OCI-LY3 (cell line): ENCODE results near the gene DOCK2.

ENCODE experiments used
- H2AFZ ChIP-seq: fragments of 200-600, 300-600 bp; shearing (Covaris generic); 2 replicates; pipeline ENCODE4 v1.6.0; 2014; ENCODE audit warnings: antibody characterized with exemption, low read depth, low read length
- H3K27ac ChIP-seq: fragments of 200-600, 300-600 bp; sonication (generic); 2 replicates; pipeline ENCODE4 v1.5.1; 2014; ENCODE audit warnings: mild to moderate bottlenecking, low read length, moderate library complexity, mixed read lengths
- H3K27me3 ChIP-seq: fragments of 200-600, 300-600 bp; sonication (generic); 2 replicates; pipeline ENCODE4 v1.6.1; 2014; ENCODE audit warnings: low read depth, low read length, mixed read lengths
- H3K36me3 ChIP-seq: fragments of 200-600, 300-600 bp; sonication (generic); replicated peaks from 2 replicates; pipeline ENCODE3; 2014; ENCODE audit warnings: low read depth, low read length, mixed read lengths
- H3K4me1 ChIP-seq: fragments of 300-600, 200-600 bp; sonication (generic); 2 replicates; pipeline ENCODE4 v1.6.1; 2014; ENCODE audit warnings: low read length, mixed read lengths
- H3K4me2 ChIP-seq: fragments of 200-600, 300-600 bp; sonication (generic); 2 replicates; pipeline ENCODE4 v1.6.1; 2014; ENCODE audit warnings: low read length, mixed read lengths
- H3K4me3 ChIP-seq: fragments of 300-600, 200-600 bp; sonication (generic); 2 replicates; pipeline ENCODE4 v1.5.1; 2014; ENCODE audit warnings: antibody characterized with exemption, mild to moderate bottlenecking, low read length, moderate library complexity
- H3K79me2 ChIP-seq: fragments of 300-600, 200-600 bp; shearing (Covaris generic); 2 replicates; pipeline ENCODE4 v1.6.1; 2014; ENCODE audit warnings: mild to moderate bottlenecking, low read length, mixed read lengths
- H3K9ac ChIP-seq: fragments of 300-600, 200-600 bp; shearing (Covaris generic); 2 replicates; pipeline ENCODE4 v1.6.0; 2014; ENCODE audit warnings: mild to moderate bottlenecking, low read length, moderate library complexity
- H3K9me3 ChIP-seq: fragments of 200-600, 300-600 bp; shearing (Covaris generic); 2 replicates; pipeline ENCODE4 v1.6.1; 2014; ENCODE audit warnings: low read length, mixed read lengths; ENCODE audit not compliant: insufficient read depth
- H4K20me1 ChIP-seq: fragments of 200-600, 300-600 bp; sonication (generic); 2 replicates; pipeline ENCODE4 v1.6.1; 2016; ENCODE audit warnings: low read length, mixed read lengths; ENCODE audit not compliant: insufficient read depth
- EZH2phosphoT487 ChIP-seq: fragments of 200-600 bp; shearing (Covaris generic); IDR thresholded peaks from 2 replicates; pipeline ENCODE4 v1.6.1; 2018; ENCODE audit warnings: antibody characterized with exemption, mixed run types, low read depth
- TF ChIP-seq, protein P1 (sequence below): fragments of 200-600, 300-600 bp; sonication (generic); IDR thresholded peaks from 2 replicates; pipeline ENCODE4 v1.5.1; 2014; ENCODE audit warnings: antibody characterized with exemption, low read length, low read depth

DOCK2 gene

DNA sequence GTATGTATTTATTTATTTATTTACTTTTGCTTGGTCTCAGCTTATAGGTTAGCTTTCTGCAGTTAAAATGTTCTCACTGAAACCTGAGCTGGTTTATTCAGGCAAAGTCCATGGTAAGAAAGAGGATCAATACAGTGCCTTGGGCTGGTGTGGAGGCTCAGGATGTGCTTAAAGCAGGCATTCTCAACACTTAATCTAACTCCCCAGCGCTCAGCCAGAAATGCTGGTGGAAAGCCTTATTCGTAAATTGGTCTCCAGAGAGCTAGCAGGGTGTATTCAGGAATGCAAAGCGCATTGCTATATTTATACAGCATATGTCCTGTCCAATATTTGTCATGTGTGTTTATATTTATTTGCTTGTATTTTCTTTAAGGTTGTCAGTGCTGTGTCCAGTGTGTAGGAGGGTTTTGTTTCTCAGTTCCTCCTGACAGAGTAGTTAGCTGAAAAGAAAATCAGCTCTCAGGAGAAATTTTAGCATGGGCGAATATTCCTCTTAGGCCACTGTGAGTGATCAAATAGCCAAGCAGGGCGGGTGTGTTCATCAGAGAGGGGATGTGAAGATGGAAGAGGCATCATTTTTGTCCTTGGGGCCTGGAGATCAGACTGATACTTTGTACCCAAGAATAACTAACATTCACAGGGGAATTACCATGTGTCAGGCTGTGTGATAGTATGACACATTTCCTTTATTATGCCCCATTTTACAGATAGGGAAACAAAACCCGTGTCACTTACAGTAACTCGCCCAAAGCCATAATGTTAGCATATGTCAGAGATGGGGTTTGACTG, 65.8 kb downstream of the DOCK2 start:
- Histone ChIP-seq H3K9ac (no peak overlapping the region), H3K79me2 (peaks cover 3% of the 10 kb centered on the region; the same call in 1 of the 2 replicates), H3K9me3 (no peaks in the 10 kb centered on the region), H4K20me1 (peaks cover 9% of the 10 kb centered on the region), H3K4me3 (no peak overlapping the region), H3K27ac (peak overlapping the region; percentile 49), H2AFZ (no peak overlapping the region), H3K36me3 (peaks cover 66% of the 10 kb centered on the region), H3K4me2 (peak overlapping the region; percentile 37), H3K4me1 (peaks cover 24% of the 10 kb centered on the region), H3K27me3 (no peaks in the 10 kb centered on the region)
- TF ChIP-seq, protein P1, sequence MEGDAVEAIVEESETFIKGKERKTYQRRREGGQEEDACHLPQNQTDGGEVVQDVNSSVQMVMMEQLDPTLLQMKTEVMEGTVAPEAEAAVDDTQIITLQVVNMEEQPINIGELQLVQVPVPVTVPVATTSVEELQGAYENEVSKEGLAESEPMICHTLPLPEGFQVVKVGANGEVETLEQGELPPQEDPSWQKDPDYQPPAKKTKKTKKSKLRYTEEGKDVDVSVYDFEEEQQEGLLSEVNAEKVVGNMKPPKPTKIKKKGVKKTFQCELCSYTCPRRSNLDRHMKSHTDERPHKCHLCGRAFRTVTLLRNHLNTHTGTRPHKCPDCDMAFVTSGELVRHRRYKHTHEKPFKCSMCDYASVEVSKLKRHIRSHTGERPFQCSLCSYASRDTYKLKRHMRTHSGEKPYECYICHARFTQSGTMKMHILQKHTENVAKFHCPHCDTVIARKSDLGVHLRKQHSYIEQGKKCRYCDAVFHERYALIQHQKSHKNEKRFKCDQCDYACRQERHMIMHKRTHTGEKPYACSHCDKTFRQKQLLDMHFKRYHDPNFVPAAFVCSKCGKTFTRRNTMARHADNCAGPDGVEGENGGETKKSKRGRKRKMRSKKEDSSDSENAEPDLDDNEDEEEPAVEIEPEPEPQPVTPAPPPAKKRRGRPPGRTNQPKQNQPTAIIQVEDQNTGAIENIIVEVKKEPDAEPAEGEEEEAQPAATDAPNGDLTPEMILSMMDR: no peak
- no peak for TF ChIP-seq EZH2phosphoT487

DNA sequence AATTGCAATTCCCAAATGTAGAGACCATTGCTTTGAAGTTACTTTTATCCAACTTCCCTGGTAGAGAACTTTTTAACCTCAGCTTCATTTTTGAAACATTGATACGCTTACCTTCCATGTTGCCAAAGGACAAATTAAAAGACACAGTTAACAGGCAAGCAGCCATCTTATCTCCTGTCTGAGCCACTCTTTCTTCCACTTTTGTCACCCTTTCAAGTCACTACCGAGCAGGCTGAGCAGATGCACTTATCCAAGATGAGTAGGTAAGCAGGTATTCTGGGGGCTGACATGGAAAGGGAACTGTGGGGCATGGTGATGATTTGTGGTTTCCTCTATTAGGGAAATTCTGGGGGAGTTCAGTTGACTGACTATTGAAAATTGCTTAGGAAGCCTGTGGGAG, 66.7 kb downstream of the DOCK2 start:
- Histone ChIP-seq H3K36me3 (peaks cover 64% of the 10 kb centered on the region), H3K79me2 (peaks cover 3% of the 10 kb centered on the region; the same call in 1 of the 2 replicates), H3K9ac (no peak overlapping the region), H2AFZ (no peak overlapping the region), H3K27me3 (no peaks in the 10 kb centered on the region), H3K4me2 (no peak overlapping the region; the same call in 1 of the 2 replicates), H4K20me1 (peaks cover 9% of the 10 kb centered on the region), H3K4me3 (no peak overlapping the region), H3K9me3 (no peaks in the 10 kb centered on the region), H3K27ac (peak overlapping the region; percentile 49), H3K4me1 (peaks cover 24% of the 10 kb centered on the region)
- TF ChIP-seq, protein P1: no peak
- no peak for TF ChIP-seq EZH2phosphoT487

DNA sequence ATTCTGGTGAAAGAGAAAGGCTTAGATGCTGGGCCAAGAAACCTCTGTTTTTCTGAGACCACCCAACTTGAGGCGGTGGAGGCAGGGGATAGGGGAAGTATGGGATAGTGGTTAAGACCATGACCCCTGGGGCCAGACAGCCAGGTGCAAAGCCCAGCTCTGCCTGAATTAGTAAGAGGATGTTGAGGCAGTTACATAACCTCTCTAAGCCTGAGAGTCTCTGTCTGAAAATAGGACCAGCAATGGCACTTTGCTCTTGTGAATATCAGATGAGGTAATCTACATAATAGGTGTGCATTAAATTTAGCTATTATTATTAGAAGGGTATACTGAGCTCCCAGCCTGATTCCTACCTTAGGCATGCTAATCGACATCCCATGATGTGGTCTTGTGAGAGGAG, 68.2 kb downstream of the DOCK2 start:
- H2AFZ ChIP-seq: no peak overlapping the region
- peaks cover 24% of the 10 kb centered on the region for H3K4me1 ChIP-seq
- peaks cover 3% of the 10 kb centered on the region; the same call in 1 of the 2 replicates for H3K79me2 ChIP-seq
- no peak overlapping the region for H3K9ac ChIP-seq
- TF ChIP-seq, protein P1: no peak
- TF ChIP-seq EZH2phosphoT487: no peak
- H3K4me2 ChIP-seq: no peak overlapping the region
- H3K27me3 ChIP-seq: no peaks in the 10 kb centered on the region
- peaks cover 63% of the 10 kb centered on the region for H3K36me3 ChIP-seq
- no peak overlapping the region for H3K4me3 ChIP-seq
- no peak overlapping the region for H3K27ac ChIP-seq
- no peaks in the 10 kb centered on the region for H3K9me3 ChIP-seq
- H4K20me1 ChIP-seq: peaks cover 9% of the 10 kb centered on the region

DNA sequence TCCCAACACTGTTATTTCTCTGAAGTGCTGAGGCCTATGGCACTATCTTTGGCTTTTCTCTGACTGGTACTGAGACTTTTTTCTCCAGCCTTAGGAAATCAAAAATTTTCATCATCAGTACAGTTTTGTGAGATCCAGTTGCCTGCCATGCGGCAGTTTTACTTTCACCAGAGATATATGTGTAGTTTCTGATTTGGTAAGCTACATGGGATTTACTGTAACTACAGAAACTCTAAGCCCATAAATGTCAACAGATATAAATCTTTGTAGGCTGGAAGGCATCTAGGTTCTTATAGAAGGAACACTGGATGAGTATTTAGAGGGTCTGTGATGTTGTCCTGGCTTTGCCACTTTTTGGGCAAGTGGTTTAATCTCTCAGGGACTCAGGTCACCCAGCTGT, 69.0 kb downstream of the DOCK2 start:
- peaks cover 12% of the 10 kb centered on the region for H4K20me1 ChIP-seq
- H2AFZ ChIP-seq: no peak overlapping the region
- peaks cover 69% of the 10 kb centered on the region for H3K36me3 ChIP-seq
- H3K27ac ChIP-seq: no peak overlapping the region
- no peak overlapping the region for H3K4me2 ChIP-seq
- H3K79me2 ChIP-seq: peaks cover 3% of the 10 kb centered on the region; the same call in 1 of the 2 replicates
- H3K9ac ChIP-seq: no peak overlapping the region
- peaks cover 24% of the 10 kb centered on the region for H3K4me1 ChIP-seq
- no peaks in the 10 kb centered on the region for H3K27me3 ChIP-seq
- no peak for TF ChIP-seq EZH2phosphoT487
- TF ChIP-seq, protein P1: no peak
- H3K4me3 ChIP-seq: no peak overlapping the region
- no peaks in the 10 kb centered on the region for H3K9me3 ChIP-seq
